Transverse colon (tissue), 3 donors: ENCODE data around the gene KRTAP10-2.

Experiments used
- CTCF ChIP-seq, 5 experiments: fragments of 200-600 bp in 3 of 5; fragments of 450-650 bp in 2 of 5; sonication (generic) in 3 of 5; IDR thresholded peaks; 1 replicate in 2 of 5; 2 replicates in 3 of 5; pipeline ENCODE4 v1.5.1; 2016 to 2017; ENCODE audit warnings: antibody characterized with exemption in 5 of 5, inconsistent platforms in 3 of 5, mild to moderate bottlenecking in 2 of 5, moderate library complexity in 1 of 5
- EP300 ChIP-seq: sonication (generic); formaldehyde crosslinking; IDR thresholded peaks from one replicate; pipeline ENCODE4 v1.6.1; 2017; ENCODE audit warnings: antibody characterized with exemption, low read depth
- POLR2A ChIP-seq: fragments of 450-650 bp; IDR thresholded peaks from one replicate; pipeline ENCODE4 v1.6.1; 2016; ENCODE audit warnings: antibody characterized with exemption, mild to moderate bottlenecking, moderate library complexity

GRCh38 chr21:44557491-44558328, 6.4 kb upstream of the KRTAP10-2 start:
- TF ChIP-seq CTCF (IDR thresholded peaks at IDR 0.05) (no peak), POLR2A (no peak), EP300 (no peak)
